GDM1 (cell line): ENCODE results near the gene FGF12.

Experiments
- DNase-seq: peaks from one replicate; lab custom pipeline; 2025; lab: John Stamatoyannopoulos, UW

The FGF12 gene

DNA sequence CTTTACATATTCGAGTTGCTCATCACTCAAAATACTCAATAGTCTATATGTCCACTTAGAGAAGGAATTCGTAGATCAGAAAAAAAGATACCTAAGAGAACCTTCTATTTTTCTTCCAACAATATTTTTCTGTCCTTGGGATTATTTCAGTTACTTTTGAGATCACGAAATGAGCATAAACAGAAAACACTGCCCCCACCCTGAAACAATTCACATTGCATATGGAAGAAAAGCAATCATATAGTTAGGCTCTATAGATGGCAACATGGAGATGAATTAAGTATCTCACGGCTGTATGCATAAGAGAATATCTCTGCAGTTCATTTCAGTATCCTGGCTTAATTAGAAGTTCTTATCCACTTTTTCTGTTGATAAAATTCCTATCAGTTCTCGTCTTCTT, 391.1 kb downstream of the FGF12 start:
- no peak for DNase-seq

DNA sequence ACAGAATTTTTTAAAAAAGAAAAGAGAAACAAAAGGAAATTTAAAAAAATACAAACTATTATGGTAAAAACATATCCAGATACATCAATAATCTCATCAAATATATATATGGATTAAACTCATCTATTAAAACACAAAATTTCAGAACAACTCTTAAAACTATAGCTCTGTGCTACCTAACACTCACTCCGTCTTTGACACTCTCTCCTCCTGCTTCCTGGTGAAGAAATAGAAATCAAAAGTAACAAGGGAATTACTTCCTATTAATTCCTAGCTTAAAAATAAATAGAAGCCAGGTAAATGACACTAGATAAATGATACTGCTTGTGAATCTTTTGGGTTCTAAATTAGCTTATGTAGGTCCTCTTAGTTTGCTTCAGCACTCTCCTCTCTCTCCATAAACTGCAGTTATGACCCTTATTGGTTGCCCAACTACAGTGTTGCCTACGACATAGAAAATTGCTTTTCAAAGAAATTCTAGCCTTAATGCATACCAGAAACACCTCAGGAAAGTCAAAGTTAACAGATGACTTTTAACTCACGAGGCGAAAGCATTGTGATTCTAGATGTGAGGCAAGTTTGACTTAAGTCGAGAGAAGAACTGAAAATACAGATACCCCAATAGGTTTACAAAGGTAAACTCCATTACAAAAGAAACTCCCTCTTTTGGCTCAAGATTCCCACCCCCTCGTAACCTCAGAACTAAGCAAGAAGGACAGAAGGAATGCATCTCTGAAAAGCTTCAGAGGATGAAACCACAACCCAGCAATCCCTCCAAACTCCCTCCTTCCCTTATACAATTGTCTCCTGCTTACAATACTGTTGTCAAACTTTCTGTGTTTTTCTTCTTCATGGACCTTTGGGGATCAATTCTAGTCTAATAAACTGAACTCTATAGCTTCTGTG, 394.7 kb downstream of the FGF12 start:
- DNase-seq = no peak

DNA sequence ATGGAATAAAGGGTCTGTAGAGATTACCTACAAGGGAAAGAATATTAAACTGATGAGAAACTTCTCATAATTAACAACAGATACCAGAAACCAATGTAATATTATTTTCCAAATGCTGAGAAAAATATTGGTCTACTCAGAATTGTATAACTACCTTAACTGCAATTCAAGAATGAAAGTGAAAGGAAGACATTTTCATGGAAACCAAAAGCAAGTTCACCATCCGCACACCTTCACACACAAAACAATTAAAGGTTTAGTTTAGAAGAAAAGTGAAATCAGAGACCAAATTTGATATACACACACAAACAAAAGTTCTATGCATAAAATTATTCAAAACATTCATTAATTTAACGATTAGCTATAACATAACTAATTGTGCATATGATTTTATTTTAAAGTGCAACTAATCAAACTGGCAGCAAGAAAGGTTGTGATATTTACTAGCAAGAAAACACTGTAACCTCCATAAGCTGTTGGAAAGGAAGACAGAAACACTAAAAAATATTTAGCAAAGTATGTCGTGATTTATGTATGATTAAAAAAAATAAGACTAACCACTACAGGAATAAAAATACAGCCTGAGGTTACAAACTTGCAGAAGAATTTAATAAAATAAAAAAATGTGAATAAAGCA, 395.5 kb downstream of the FGF12 start:
- DNase-seq = no peak

DNA sequence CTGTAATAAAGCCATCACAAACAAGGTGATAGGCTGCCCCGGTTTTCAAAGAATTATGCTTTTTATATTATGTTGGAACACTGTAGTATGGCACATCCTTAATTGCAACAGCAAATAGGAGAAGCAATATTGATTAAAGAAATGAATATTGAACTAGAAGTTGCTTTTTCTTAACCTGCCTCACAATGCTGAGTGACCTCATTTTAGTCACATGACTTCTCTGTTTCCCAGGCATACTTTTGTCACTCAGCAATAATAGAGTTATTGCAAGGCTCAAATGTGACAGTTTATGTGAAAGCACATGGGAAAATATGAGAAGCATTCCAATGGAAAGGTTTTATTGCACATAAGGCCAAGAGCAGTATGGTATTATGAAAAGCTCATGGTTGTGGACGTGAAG, 400.7 kb downstream of the FGF12 start:
- no peak for DNase-seq

DNA sequence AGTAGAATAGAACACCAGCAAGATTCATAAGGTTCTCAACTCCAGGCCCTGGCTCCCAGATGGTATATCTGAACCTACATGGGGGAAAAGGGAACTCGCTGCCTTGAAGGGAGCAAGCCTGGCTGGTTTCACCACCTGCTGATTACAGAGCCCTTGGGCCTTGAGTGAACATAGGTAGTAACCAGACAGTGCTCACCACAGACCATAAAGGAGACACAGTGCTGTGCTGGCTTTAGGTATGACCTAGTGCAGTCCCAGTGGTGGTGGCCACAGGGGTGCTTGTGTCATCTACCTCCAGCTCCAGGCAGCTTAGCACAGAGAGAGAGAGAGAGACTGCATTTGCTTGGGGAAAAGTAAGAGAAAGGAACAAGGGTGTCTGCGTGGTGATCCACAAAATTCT, 409.8 kb downstream of the FGF12 start:
- no peak for DNase-seq

DNA sequence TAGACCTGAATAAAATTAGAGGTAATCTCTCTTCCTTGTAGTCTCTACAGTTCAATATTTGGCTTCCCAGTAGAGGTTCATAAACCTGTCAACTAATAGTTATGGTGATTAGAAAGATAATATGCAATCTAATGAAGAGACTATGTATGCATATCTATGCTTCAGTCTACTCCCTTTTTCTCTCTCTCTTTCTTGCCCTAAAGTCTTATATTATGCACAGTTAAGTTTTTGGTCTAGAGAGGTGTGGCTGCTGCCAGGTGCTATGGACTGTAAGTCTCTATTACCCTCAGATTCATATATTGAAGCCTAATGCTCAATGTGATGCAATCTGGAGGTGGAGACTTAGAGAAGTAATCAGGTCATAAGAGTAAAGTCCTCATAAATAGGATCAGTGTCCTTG, 413.7 kb downstream of the FGF12 start:
- DNase-seq = no peak

DNA sequence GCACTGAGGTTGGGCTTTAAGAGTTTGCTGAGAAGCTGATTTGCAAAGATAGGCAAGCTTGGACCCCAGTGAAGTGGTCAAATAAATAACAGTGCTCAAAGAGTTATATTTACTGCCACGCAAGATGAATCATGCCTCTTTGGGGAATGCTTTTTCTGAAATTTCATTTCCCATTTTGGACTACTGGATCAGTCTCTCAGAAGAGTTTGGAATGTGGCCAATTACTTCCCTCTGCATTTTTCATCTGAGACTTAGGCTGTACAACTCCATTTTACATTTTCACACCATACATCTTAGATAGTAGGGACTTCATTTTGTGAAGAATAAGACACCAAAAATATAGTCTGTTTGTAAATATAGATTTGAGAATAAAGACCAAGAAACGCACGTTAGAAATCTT, 419.7 kb downstream of the FGF12 start:
- DNase-seq = no peak

DNA sequence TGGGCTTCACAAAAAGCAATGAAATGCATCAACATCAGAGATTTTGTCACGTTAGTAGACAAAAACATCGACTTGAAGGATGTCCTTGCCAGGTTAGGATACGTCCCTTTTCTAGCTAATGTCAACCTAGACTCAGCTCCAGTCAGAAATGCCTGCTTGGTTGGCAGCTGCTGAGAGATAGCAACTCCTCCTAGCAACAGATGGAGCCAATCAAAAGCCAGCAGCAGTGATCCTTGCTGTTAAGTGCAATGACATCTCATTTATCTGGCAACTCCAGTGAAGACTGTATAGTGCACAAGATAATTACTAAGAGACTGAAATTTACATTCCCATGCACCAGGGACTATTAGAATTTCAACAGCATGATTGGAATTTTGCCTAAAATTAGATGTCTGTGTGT, 424.1 kb downstream of the FGF12 start:
- DNase-seq = no peak

DNA sequence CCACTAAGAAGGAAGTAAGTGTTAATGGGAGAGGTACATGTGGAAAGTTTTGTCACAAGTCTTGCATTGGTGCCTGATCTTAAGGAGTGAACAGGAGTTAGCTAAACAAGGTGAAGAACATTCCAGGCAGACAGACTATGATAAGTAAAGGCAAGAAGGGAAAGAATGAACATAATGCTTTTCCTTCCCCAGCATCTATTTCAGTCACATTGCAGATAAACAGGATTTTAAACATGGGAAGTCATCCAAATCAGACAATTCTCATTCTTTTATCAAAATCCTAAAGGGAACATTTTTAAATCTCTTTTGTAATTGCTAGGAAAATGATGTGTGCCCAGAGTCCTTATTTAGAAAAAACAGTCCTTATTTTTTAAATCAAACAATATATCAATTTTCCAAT, 424.6 kb downstream of the FGF12 start:
- DNase-seq = no peak

DNA sequence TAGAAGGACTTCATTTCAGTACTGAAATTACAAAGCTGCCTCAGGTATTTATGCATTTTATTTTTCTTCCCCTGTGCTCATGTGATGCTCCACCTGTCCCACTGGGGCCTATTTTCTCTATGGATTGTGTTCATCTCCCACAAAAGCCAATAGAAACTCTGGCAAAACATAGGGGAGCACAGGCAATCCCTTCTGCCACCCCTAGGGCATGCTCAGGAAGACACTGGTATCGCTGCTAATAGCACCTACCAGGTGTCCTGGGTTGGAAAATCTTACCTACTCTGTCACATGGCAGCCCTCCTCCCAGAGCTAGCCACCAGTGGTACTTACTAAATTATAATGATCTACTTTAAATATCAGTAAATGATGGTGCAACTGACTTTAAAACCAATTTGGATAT, 427.4 kb downstream of the FGF12 start:
- no peak for DNase-seq

DNA sequence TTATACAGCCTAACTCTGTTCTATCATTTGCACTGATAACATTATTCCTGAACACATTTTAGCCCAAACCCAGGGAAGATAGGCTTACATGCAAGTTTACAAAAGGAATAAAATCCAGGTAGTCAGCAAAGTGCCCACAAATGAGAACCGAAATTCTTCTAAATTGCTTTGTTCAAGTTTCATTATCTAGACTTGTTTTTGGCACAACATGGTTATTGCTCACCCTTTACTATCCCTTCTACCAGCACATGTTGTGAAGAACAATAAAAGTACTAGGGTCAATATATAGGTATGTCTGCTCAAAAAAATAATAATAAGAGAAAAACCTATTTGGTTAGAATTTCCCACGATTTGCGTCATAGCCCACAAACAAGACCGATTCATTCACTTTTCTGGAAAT, 430.5 kb downstream of the FGF12 start:
- DNase-seq = no peak

DNA sequence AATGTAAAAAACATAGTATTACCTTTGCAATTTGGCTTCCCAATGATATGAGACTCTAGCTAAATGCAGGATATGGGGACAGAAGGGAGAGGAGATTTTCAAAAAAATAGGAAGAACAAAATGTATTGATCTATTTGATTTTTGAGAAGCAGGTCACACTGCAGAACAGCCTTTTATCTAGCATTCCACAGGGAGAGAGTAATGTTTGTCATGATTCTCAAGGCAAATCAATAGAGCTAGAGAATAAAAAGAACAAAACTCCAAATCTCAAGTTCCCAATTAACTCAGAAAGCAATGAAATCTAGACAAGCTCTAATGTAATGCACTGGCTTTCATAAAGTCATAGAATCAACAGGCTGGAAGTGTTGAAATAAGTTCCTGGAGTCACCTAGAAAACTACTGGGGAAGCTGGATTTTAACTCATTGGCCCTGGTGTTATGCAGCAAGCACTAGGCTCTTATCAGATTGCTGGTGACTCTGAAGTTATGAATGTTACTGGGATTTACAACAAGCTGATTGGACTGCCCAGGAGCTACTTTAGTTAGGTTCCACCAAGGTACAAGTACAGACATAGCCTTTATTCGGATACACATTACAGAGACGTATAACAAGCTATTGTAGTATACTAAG, 442.8 kb downstream of the FGF12 start:
- DNase-seq = no peak

DNA sequence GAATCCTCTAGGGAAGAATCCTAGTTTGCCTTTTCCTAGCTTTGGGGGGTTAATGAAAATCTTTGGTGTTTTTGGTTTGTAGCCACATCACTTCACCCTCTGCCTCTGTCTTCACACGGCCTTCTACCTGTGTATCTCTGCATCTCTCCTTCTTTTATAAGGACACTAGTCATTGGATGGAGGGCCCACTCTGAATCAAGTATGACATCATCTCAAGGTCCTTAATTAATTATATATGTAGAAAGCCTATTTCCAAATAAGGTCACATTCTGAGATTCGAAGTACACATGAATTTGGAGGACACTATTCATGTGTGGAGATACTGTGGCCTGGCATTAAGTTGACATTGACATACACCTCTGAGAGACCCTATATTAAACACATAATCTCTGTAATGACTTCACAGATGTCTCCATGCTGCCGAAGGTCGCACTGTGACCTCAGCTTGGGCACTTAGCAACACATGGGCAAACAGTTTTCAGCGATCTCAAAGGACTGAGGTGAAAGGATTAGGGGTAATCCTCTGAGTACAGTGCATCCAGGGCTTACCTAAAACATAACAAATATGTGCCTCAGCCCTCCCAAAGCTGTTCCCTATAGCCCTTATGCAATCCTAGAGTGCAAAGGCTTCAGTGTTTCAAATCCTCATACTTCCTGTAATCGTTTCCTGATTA, 446.0 kb downstream of the FGF12 start:
- DNase-seq = no peak

DNA sequence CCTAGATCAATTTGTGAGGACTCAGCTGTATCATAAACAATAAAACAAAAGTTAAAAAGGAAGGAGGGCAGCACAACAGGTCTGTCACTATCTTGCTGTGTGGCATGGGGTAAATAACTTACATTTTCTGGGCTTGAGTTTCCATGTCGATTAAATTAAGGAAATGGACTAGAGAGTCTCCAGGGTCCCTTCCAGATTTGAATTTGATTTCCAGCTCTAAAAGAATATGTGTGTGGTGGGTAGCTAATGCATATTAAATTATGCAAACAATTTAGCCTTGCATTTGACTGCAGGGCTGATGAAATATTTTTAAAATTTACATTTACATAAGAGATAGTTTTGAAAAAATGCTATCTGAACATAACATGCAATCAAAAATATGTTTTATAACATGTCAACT, 447.7 kb downstream of the FGF12 start:
- DNase-seq = no peak

DNA sequence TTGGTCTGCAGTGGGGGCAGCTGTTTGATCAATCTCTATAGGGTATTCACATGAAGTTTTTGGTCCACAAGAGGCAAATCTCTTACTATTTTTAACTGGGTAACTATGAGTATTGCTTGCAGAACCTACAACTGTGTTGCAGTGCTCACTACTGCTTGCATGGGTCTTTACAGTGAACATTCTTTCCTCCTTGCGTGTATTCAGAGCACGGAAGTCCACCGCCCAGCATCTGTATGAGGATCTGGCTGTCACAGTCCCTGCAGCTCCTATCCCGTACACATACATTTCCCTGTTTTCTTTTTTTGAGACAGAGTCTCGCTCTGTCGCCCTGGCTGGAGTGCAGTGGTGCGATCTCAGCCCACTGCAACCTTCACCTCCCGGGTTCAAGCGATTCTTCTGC, 449.9 kb downstream of the FGF12 start:
- DNase-seq = no peak

DNA sequence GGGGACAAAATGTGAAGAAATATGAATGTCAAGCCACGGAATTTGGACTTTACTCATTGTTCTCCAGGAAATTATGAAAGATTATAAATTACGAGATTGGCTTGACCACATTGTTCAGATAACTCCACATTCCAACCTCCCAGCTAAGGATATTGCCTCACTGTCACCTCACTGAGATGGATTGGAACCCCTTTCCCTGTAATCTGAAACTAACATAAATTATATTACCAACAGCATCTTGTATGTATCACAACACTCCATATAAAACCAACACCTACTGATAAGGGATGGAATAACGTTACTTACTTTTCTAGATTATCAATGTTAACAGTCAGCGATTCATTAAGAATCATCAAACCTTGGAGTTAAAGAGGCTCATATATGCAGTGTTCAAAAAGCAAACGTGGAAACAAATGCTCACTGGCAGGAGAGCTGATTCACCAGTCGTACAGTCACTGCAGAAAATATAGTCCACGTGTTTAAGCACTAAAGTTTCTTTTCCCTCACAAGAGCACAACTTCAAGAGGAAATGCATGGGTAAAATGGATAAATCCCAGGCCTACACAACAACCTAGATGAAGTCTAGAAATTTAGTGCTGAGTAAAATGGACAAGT, 451.5 kb downstream of the FGF12 start:
- no peak for DNase-seq

DNA sequence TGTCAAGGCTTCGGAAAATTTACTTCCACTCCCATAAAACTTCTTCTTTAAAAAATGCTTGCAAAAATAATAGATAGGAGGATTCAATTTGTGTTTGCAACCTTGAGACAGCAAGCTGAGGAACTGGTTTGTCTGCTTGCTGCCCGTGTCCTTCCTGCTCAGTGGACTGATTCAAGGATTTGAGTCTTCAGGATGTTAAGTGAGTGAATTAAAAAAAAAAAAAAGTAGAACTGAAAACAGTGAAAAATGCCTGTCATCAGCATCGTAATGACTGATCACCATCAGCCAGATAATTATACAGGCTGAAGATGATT, 453.7 kb downstream of the FGF12 start:
- DNase-seq = no peak

DNA sequence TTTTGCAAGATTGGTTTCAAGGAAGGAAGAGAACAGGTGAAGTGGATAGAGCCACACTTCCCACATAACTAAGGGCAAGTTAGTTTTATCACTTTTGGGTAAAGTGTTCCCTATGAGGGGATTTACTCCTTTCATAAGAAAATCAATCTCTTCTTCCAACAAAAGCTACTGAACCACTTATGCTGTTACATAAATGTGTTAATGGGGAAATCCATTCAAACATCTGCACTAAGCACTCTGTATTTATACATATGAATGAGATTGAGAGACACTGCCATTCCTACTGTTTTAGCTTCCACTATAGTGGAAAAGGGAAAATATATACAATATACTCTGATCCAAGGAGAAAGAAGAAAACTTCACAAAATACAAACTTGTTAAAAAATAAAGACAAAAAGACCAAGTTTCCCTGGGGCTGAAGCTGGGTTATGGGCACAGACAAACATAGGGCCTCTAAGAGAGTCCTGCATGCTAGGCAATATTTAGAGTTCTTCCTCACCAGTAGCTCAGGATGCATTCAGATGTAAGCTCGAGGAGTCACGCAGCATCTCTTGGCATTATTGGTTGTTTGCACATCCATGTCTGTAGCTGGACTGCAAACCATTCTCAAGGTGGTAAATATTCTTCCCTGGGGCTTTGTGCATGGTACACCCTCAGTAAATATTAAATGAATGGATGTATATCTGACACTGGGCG, 454.2 kb downstream of the FGF12 start:
- DNase-seq = no peak

DNA sequence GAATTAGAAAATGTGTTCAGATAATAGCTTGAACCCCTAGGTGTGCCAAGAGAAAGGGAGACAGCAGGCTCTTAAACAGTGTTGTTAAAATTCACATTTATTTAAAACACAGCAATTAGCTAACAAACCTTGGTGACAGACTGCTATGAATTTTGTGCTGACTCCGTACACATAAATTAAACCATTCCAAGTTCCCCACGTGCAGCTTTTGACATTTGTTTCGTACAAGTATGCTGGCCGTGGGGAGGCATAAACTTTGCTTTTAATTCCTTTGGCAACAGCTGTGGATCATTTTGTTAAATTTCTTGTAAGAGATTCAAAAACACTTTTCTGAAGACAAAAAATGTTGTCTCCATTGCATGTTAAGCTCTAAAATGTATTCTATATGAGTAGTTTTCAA, 465.3 kb downstream of the FGF12 start:
- no peak for DNase-seq

DNA sequence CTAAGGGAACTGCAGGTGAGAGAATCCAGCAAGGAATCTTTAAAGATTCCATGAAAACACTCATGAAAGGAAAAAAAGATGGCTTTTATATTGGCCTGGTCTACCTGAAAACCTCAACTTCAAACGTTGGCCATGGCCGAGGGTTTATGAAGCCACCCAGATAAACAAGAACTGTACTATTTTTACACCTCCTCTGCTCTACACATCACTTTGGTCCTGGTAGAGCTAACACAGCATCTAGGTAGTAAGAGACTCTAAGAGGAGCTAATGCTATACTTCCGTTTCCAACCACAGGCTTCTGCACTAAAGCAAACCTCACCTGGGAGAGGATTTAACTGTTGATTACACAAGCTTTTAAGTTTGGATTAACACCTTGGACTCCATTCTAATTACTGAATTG, 466.2 kb downstream of the FGF12 start:
- DNase-seq = no peak

DNA sequence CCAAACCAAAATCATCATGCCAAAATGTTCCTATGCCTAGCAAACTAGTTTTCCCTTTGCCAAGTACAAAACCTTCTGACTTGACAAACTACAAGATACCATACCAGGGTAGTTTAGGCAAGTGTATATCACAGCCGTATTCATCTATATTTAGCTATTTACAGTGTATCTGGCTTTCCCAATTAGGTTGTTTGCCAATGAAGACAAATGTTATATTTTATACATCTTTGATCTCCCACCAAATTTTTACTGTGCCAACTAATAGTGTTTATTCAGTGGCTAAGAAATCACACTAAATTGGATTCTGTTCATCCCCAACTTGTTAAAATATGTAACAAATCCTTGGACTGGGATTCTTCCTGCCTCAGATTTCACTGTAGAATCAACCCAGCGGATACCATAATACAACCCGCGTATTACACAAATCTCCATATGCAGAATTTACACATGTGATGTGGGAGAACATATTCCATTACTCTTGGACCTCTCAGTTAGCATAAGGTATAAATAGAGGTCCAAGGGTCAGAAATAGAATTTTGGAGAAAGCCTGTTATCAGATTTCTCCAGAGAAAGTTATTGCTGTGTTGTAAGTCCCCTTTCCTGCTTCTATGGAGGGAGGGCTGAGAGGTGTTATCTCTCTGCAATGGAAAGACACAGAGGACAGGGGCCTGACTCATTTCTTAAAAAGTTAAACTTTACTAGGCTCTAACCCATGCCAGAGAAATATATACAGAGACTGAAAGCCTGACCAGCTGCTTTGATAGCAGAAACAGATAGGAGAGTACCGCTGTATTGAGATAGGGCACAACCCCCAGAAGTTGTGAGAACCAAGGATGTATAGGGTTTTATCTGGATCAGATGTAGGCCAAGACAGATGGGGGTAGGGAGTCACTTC, 467.0 kb downstream of the FGF12 start:
- no peak for DNase-seq
